Peyer's patch (tissue), 4 donors: ENCODE results near the gene PHACTR3. TPM values are rescaled to one million over a fixed set of nuclear protein-coding genes. Genes with fewer than 3 reads are reported as not detected.

ENCODE experiments used
- DNase-seq, 3 donors: peaks; one replicate each; pipeline ENCODE4 v3.0.0-alpha.2; 2017 to 2019
- H3K27ac ChIP-seq, 4 donors: fragments of 200-600 bp; sonication (generic); one replicate each; pipeline ENCODE4 v1.5.1; 2016 to 2019
- H3K27me3 ChIP-seq, 2 donors: fragments of 200-600 bp; sonication (generic); one replicate each; pipeline ENCODE4 v1.5.1; 2019
- H3K36me3 ChIP-seq, 3 donors: fragments of 200-600 bp; sonication (generic); one replicate each; pipeline ENCODE4 v1.5.1; 2016 to 2019
- H3K4me1 ChIP-seq, 4 donors: fragments of 200-600 bp; sonication (generic); one replicate each; pipeline ENCODE4 v1.5.1; 2016 to 2019
- H3K4me3 ChIP-seq, 4 donors: fragments of 200-600 bp; sonication (generic); 1 replicate in 3 of 4; 2 replicates in 1 of 4; pipeline ENCODE4 v1.5.1; 2016 to 2019; ENCODE audit warnings: mild to moderate bottlenecking in 1 of 4
- H3K9me3 ChIP-seq, 4 donors: fragments of 200-600 bp; sonication (generic); one replicate each; pipeline ENCODE4 v1.5.1; 2016 to 2019; ENCODE audit warnings: mild to moderate bottlenecking in 1 of 4
- CTCF ChIP-seq, 6 experiments: fragments of 450-650 bp in 4 of 6; fragments of 200-600 bp in 2 of 6; sonication (generic) in 1 of 6; IDR thresholded peaks; one replicate each; pipeline ENCODE4 v1.5.1; 2017 to 2019; ENCODE audit warnings: antibody characterized with exemption in 6 of 6, mild to moderate bottlenecking in 3 of 6, moderate library complexity in 1 of 6
- POLR2A ChIP-seq, 2 donors: fragments of 450-650 bp; IDR thresholded peaks; one replicate each; pipeline ENCODE4 v1.5.1; 2017; ENCODE audit warnings: antibody characterized with exemption in 2 of 2, mild to moderate bottlenecking in 2 of 2, moderate library complexity in 2 of 2
- total RNA-seq, 4 donors: library from RNA; depleted of rRNA; stranded (reverse); fragments of >200 nt; gene quantifications; one replicate each; pipeline ENCODE4 v1.1.0, GENCODE V29; 2016

Gene PHACTR3
- total RNA-seq, 4 donors from 2014 or later: 14.9 to 31.5 (median 22.9) TPM

GRCh38 chr20:59677586-59677985 lies 73.2 kb downstream of the PHACTR3 start:
- H3K36me3 ChIP-seq: no peaks in the 10 kb centered on the region
- no peaks in the 10 kb centered on the region for H3K27me3 ChIP-seq
- no peak for DNase-seq
- H3K9me3 ChIP-seq: no peaks in the 10 kb centered on the region
- no peak overlapping the region for H3K4me3 ChIP-seq
- TF ChIP-seq CTCF (IDR thresholded peaks at IDR 0.05) (no peak), POLR2A (IDR thresholded peaks at IDR 0.05) (no peak)
- no peak overlapping the region for H3K27ac ChIP-seq
- no peaks in the 10 kb centered on the region for H3K4me1 ChIP-seq

- no peaks in the 10 kb centered on the region for H3K36me3 ChIP-seq
- no peak overlapping the region for H3K4me3 ChIP-seq
- no peak for DNase-seq
- no peak overlapping the region for H3K27ac ChIP-seq
- H3K9me3 ChIP-seq: no peaks in the 10 kb centered on the region
- TF ChIP-seq CTCF (IDR thresholded peaks at IDR 0.05) (no peak), POLR2A (IDR thresholded peaks at IDR 0.05) (no peak)
- H3K27me3 ChIP-seq: no peaks in the 10 kb centered on the region
- H3K4me1 ChIP-seq: no peaks in the 10 kb centered on the region
These were observed 73.9 kb downstream of the PHACTR3 start for GRCh38 chr20:59678288-59678687.

GRCh38 chr20:59678951-59679350 lies 74.6 kb downstream of the PHACTR3 start:
- no peaks in the 10 kb centered on the region for H3K9me3 ChIP-seq
- no peak for TF ChIP-seq CTCF (IDR thresholded peaks at IDR 0.05)
- no peak for TF ChIP-seq POLR2A (IDR thresholded peaks at IDR 0.05)

GRCh38 chr20:59680148-59680650 lies 75.9 kb downstream of the PHACTR3 start:
- H3K27me3 ChIP-seq: no peaks in the 10 kb centered on the region
- TF ChIP-seq POLR2A (IDR thresholded peaks at IDR 0.05) (no peak), CTCF (IDR thresholded peaks at IDR 0.05) (no peak)
- H3K4me3 ChIP-seq: no peak overlapping the region
- H3K27ac ChIP-seq: no peak overlapping the region
- no peaks in the 10 kb centered on the region for H3K9me3 ChIP-seq
- no peaks in the 10 kb centered on the region for H3K4me1 ChIP-seq
- no peak for DNase-seq
- H3K36me3 ChIP-seq: no peaks in the 10 kb centered on the region

More at GRCh38 chr20:59678951-59679350, 74.6 kb downstream of the PHACTR3 start:
- Histone ChIP-seq H3K27me3 (no peaks in the 10 kb centered on the region), H3K4me1 (no peaks in the 10 kb centered on the region), H3K27ac (no peak overlapping the region), H3K4me3 (no peak overlapping the region), H3K36me3 (no peaks in the 10 kb centered on the region)
- no peak for DNase-seq

- Histone ChIP-seq H3K27me3 (no peaks in the 10 kb centered on the region), H3K4me3 (no peak overlapping the region), H3K9me3 (no peaks in the 10 kb centered on the region), H3K27ac (no peak overlapping the region), H3K4me1 (no peaks in the 10 kb centered on the region), H3K36me3 (no peaks in the 10 kb centered on the region)
- TF ChIP-seq CTCF (IDR thresholded peaks at IDR 0.05): no peak
- no peak for TF ChIP-seq POLR2A (IDR thresholded peaks at IDR 0.05)
- no peak for DNase-seq
These were observed 76.5 kb downstream of the PHACTR3 start for GRCh38 chr20:59680852-59681251.

- Histone ChIP-seq H3K4me1 (no peaks in the 10 kb centered on the region), H3K27ac (no peak overlapping the region), H3K9me3 (no peaks in the 10 kb centered on the region), H3K27me3 (no peaks in the 10 kb centered on the region), H3K4me3 (no peak overlapping the region), H3K36me3 (no peaks in the 10 kb centered on the region)
- no peak for TF ChIP-seq CTCF (IDR thresholded peaks at IDR 0.05)
- TF ChIP-seq POLR2A (IDR thresholded peaks at IDR 0.05): no peak
- DNase-seq: no peak
These were observed 78.3 kb downstream of the PHACTR3 start for GRCh38 chr20:59682603-59683002.
